HG02981 (cell line): ENCODE results near the gene REPS2.
"Not testable (repeated sequence)": the region's sequence is repeated elsewhere in the genome, so short reads cannot be mapped to it uniquely, and the experiment has no call there.

Experiments used
- ATAC-seq: cut with Tn5 transposase; IDR thresholded peaks from one replicate; pipeline ENCODE4 v1.9.1; 2021; ENCODE audit warnings: mild to moderate bottlenecking, moderate library complexity; ENCODE audit not compliant: unreplicated experiment

REPS2 gene

GRCh38 chrX:16962661-16963060, 16.2 kb downstream of the REPS2 start:
- ATAC-seq = not testable (repeated sequence)

DNA sequence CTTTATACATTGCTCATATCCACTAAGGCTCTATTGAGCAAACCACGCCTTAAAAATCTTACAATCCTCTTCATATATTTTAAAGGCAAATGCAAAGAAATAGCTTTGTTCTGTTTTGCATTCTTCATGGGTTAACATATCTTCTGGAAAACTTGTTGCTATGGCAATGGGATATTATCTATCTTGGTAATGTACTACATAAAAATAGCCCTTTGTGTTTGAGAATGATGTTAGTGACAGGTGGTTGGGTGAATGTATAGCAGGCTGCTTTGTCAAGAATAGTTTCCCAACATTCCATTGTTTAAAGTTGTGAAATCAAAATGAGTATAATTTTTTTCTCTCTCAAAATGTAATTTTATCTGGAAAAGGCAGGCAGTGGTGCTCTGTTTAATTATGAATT, 16.8 kb downstream of the REPS2 start:
- no peak for ATAC-seq

GRCh38 chrX:16964976-16965375, 18.5 kb downstream of the REPS2 start:
- ATAC-seq = not testable (repeated sequence)

DNA sequence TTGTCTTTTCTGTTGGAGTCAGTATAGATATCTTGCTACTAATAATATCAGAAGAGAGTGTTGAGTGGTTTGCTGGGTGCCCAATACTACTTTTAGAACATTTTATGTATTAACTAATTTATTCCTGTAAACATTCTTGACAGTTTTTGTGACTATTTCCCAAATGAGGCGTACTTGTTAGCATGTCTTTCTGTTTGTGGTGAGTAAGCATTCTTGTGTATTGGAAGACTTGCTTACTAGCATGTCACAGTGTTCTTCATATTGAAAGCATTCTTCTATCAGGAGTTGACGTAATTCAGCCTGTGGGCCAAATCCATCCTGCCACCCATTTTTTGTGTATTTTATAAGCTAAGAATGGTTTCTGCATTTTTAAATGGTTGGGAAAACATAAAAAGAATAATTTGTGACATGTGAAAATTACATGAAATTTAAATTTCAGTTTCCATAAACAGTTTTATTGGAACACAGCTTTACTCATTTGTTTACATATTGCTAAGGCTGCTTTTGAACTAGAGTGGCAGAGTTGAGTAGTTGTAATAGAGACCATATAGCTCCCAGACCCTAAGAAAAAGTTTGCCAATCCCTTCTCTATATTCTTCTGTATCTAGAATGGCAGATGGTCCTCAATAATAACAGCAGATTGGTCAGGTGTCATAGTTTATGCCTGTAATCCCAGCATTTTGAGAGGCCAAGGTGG, 20.4 kb downstream of the REPS2 start:
- ATAC-seq = no peak

- not testable (repeated sequence) for ATAC-seq
Measured at GRCh38 chrX:16968753-16969152, 22.3 kb downstream of the REPS2 start.

- ATAC-seq = no peak
Measured at GRCh38 chrX:16970977-16971376, 24.5 kb downstream of the REPS2 start.

DNA sequence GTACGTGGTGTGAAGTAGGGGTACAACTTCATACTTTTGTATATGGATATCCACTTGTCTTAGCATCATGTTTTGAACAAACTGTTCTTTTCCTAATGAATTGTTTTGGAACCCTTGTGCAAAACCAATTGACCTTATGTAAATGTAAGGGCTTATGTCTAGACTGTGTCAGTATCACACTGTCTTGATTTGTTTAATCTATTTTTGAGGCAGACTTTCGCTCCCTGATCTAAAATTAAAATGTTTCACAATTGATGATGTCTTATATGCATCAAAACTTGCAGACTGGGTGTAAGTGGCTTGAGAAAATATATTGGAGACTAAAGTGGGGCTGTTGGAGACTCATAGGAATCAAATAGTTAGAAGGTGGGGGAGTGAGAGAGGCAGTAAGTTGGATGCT, 25.2 kb downstream of the REPS2 start:
- no peak for ATAC-seq

DNA sequence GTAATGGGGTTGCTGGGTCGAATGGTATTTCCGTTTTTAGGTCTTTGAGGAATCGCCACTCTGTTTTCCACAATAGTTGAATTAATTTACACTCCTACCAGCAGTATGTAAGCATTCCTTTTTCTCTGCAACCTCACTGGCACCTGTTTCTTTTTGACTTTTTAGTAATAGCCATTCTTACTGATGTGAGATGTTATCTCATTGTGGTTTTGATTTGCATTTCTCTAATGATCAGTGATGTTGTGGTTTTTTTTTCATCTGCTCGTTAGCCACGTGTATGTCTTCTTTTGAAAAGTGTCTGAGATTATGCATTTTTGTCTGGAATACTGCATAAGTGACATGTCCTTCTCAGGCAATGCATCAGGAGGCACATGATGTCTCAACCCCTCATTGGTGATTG, 28.8 kb downstream of the REPS2 start:
- no peak for ATAC-seq

GRCh38 chrX:16977771-16978170, 31.3 kb downstream of the REPS2 start:
- ATAC-seq = no peak

- ATAC-seq = no peak
Measured at GRCh38 chrX:16978193-16978984, 31.9 kb downstream of the REPS2 start.

- ATAC-seq = no peak
Measured at GRCh38 chrX:16979226-16979625, 32.8 kb downstream of the REPS2 start.

DNA sequence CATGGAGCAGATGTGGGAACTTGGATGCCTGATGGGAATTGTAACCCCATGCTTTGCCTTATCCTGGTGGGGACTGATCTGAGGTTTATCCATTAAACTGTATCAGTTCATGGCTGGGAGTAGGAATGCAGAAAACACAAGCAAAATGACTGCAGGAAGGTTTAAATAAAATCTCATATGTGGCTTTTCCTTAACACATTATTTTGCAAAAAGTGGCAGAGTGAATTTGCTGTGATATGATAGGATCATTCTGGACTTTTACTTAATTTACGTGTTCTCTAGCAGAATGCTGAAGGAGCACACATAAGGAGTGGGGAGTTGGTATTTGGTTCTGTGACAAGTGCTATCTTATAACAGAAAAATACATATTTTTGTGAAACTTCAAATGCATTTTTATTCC, 34.8 kb downstream of the REPS2 start:
- no peak for ATAC-seq

- ATAC-seq = no peak
Measured at GRCh38 chrX:16981980-16982379, 35.5 kb downstream of the REPS2 start.

- ATAC-seq = no peak
Measured at GRCh38 chrX:16983051-16983450, 36.6 kb downstream of the REPS2 start.

- ATAC-seq = no peak
Measured at GRCh38 chrX:16985286-16985685, 38.8 kb downstream of the REPS2 start.

DNA sequence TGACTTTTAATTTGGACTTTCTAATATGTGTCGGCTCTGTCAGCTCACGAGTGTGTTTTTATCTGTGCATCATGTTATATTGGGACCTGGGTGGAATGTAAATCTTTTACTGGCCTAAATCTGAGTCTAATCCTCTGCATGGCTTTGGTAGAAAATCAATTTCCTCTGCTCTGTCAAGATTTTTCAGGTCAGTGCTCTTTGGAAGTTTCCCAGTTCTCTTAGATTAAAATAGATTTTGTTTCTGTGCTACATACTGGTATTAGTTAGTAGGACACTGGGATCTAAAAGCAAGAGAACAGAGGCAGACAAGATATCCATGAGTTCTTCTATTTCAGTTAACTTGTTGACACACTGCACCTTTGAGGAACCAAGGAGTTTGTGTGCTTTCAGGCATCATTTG, 39.7 kb downstream of the REPS2 start:
- no peak for ATAC-seq

- no peak for ATAC-seq
Measured at GRCh38 chrX:16989750-16990149, 43.3 kb downstream of the REPS2 start.

DNA sequence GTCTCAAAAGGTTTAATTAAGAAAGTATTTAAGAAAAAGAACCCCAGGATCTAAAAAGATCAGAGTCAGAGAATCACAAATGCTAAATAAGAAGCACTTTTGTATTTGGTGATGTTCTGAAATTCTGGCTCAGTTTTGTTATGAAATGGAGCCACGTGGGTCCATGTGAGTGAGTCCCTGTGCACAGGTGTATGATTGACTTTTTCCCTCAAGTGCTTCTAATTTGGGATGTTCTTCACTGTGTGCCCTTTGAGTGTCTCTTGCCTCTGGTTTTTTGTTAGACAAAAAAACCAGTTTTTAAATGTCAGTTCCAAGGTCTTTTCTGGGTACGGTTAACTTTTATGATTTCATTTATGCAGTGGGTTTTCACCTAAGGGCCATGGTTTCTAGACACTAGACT, 44.4 kb downstream of the REPS2 start:
- no peak for ATAC-seq

GRCh38 chrX:16992445-16992844, 46.0 kb downstream of the REPS2 start:
- no peak for ATAC-seq

DNA sequence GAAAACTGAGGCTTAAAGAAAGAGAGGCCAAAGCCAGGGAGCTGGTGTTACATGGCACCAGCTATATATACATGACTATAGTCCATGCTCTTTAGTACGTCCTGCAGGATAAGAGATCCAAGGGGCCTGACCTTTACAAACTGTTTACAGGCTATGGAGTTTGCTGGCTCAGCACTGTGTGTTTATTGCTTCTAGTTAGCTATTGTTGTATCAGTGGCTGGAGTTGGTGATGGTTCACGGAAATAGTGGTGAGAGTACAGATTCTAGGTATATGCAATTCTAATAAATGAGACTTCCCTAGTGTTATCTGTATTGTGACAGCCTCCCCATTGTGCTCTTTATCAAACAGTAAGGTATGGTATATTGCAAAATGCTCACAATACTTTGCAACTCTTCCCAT, 46.5 kb downstream of the REPS2 start:
- ATAC-seq = no peak

DNA sequence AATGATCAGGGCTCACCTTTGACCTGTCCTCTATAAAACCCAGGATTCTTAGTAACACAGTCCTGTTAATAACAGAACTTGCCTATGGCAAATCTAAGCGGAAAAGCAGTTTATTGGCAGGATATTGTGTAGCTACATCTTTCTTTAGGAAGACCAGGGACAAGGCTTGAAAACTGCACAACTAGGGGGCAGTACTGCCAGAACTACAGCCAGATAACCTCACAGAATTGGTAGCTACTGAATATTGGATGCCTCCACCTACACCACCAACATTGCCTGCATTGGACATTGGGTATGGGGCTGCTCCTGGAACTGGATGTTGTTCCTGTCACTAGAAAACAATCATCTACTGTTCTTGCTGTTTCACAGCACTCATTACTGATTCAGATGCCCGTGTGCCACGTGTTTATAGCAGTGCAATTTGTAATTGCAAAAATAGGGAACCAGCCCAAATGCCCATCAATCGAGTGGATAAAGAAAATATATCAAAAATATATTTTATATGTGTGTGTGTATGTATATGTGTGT, 47.4 kb downstream of the REPS2 start:
- no peak for ATAC-seq

DNA sequence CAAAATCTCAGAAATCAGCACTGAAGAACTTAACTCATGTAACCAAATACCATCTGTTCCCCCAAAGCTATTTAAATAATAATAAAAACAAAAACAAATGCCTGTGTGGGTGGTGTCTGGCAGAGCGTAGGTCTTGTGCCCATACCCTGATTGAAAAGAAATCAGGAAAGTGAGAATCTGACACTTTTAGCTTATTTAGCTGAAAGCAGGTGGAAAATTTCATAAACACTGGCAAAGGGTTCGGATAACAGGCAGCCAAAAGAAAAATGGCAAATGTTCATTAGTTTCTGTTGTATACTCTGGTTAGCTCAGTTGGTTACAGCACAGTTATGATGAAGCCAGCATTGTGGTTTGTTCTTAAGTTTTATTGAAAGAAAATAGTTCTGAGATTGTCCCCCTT, 48.3 kb downstream of the REPS2 start:
- ATAC-seq = no peak
